Panc1 (cell line): ENCODE data around the gene UPF1. TPM values are rescaled to one million over a fixed set of nuclear protein-coding genes. Genes with fewer than 3 reads are reported as not detected.
"Not testable (repeated sequence)": the region's sequence is repeated elsewhere in the genome, so short reads cannot be mapped to it uniquely, and the experiment has no call there.

Experiments used
- ATAC-seq: fragments of 200-7000 bp; cut with Tn5 transposase; 2 replicates; pipeline ENCODE4 v1.9.1; 2020; ENCODE audit warnings: mild to moderate bottlenecking, moderate library complexity
- BruUV-seq: library from RNA; stranded (reverse); fragments of 400-500 nt; replicated peaks from 2 replicates; lab custom pipeline; 2021; lab: Mats Ljungman, UMichigan
- CTCF ChIA-PET: fragments of 300-600 bp; sonication (Branson Sonifier 250); formaldehyde crosslinking; loops from one replicate; lab custom pipeline; 2022; ENCODE audit warnings: antibody characterized with exemption; lab: Charles Lee
- POLR2A ChIA-PET: fragments of 300-600 bp; sonication (Branson Sonifier 250); formaldehyde crosslinking; loops from one replicate; lab custom pipeline; 2022; ENCODE audit warnings: antibody characterized with exemption; lab: Charles Lee
- DNase-seq: peaks from one replicate; pipeline ENCODE4 v3.0.0-alpha.2; 2010; ENCODE audit warnings: low read depth, low spot score
- H3K27ac ChIP-seq: 2 replicates; pipeline ENCODE4 v1.5.1; 2011; ENCODE audit warnings: mild to moderate bottlenecking, low read length, inconsistent platforms
- H3K27me3 ChIP-seq: fragments of 200-500 bp; sonication (Bioruptor generic); 2 replicates; pipeline ENCODE4 v1.6.0; 2014; ENCODE audit warnings: low read length, inconsistent platforms; ENCODE audit not compliant: control insufficient read depth, insufficient read depth
- H3K36me3 ChIP-seq: fragments of 200-500 bp; sonication (Bioruptor generic); 2 replicates; pipeline ENCODE4 v1.5.1; 2014; ENCODE audit warnings: inconsistent platforms, mild to moderate bottlenecking, low read length, moderate library complexity; ENCODE audit not compliant: control insufficient read depth, insufficient read depth
- H3K4me1 ChIP-seq: 2 replicates; pipeline ENCODE4 v1.5.1; 2011; ENCODE audit warnings: inconsistent platforms, mild to moderate bottlenecking, low read length, moderate library complexity; ENCODE audit not compliant: control insufficient read depth, insufficient read depth
- H3K4me3 ChIP-seq, 2 experiments: 2 replicates each; pipeline ENCODE4 v1.5.1; 2011 to 2012; ENCODE audit warnings: low read depth in 2 of 2, low read length in 2 of 2, mild to moderate bottlenecking in 2 of 2, inconsistent platforms in 1 of 2, moderate library complexity in 1 of 2
- H3K9me3 ChIP-seq: fragments of 200-500 bp; sonication (Bioruptor generic); 2 replicates; pipeline ENCODE4 v1.5.1; 2014; ENCODE audit warnings: low read depth, mild to moderate bottlenecking, inconsistent platforms, low read length, moderate library complexity; ENCODE audit not compliant: control insufficient read depth, insufficient read depth
- CTCF ChIP-seq: fragments of 450-650 bp; IDR thresholded peaks from 2 replicates; pipeline ENCODE4 v1.5.1; 2017; ENCODE audit warnings: mild to moderate bottlenecking
- POLR2AphosphoS5 ChIP-seq: IDR thresholded peaks from 2 replicates; pipeline ENCODE4 v1.6.1; 2012; ENCODE audit warnings: mild to moderate bottlenecking, low read depth, low read length, moderate library complexity
- REST ChIP-seq, 2 experiments: IDR thresholded peaks; 2 replicates each; pipeline ENCODE4 v1.6.1; 2011 to 2012; ENCODE audit warnings: low read depth in 2 of 2, control low read depth in 1 of 2, low read length in 1 of 2, mild to moderate bottlenecking in 1 of 2, moderate library complexity in 1 of 2; ENCODE audit not compliant: insufficient read depth in 1 of 2
- SIN3A ChIP-seq: IDR thresholded peaks from 2 replicates; pipeline ENCODE4 v1.6.1; 2012; ENCODE audit warnings: low read depth, mild to moderate bottlenecking, low read length, moderate library complexity, borderline replicate concordance; ENCODE audit not compliant: insufficient read depth
- TCF7L2 ChIP-seq: IDR thresholded peaks from 2 replicates; pipeline ENCODE4 v1.6.1; 2011; ENCODE audit warnings: mild to moderate bottlenecking, low read depth, low read length, inconsistent platforms
- in situ Hi-C: cut with HindIII; loops from 2 replicates; pipeline ENCODE4 v1.10.0; 2016; ENCODE audit warnings: low sequenced_read_pairs, low pct_unique_long_range_greater_than_20kb
- intact Hi-C: fragments of 100-400 bp; cut with micrococcal nuclease; formaldehyde crosslinking; loops from one replicate; pipeline ENCODE4 v1.10.0; 2022; ENCODE audit not compliant: unreplicated experiment
- total RNA-seq: library from RNA; stranded (reverse); gene quantifications from one replicate; pipeline ENCODE4 v1.2.1, GENCODE V29; 2021; ENCODE audit not compliant: unreplicated experiment

The UPF1 gene
- total RNA-seq, 1 experiment from 2014 or later: 62.2 TPM

GRCh38 chr19:18913466-18913865 is 81.7 kb downstream of the UPF1 start:
- Histone ChIP-seq H3K36me3 (no peaks in the 10 kb centered on the region), H3K9me3 (no peaks in the 10 kb centered on the region), H3K4me1 (no peaks in the 10 kb centered on the region), H3K27ac (no peak overlapping the region), H3K4me3 (no peak overlapping the region), H3K27me3 (no peaks in the 10 kb centered on the region)
- ATAC-seq (no peak), DNase-seq (no peak)
- no TSS peak for BruUV-seq
- ChIA-PET POLR2A (interaction anchor here (0.6 kb wide), 1 partner anchor 11 kb away, joined by 5 read pairs; no protein-coding TSS in a partner anchor), CTCF (no interaction called here)
- intact Hi-C loops: no loop called here
- TF ChIP-seq REST (IDR thresholded peaks at IDR 0.05; ENCODE audit: insufficient read depth in 1 of 2, low read depth in 2 of 2, low read length in 1 of 2) (no peak), SIN3A (no peak), CTCF (no peak), POLR2AphosphoS5 (no peak), TCF7L2 (no peak)
- in situ Hi-C loops: no loop called here

- Histone ChIP-seq H3K9me3 (no peaks in the 10 kb centered on the region), H3K36me3 (no peaks in the 10 kb centered on the region; the same call in 1 of the 2 replicates), H3K4me1 (0 out of 2 replicates have a peak, but pooled peaks cover 2% of the 10 kb centered on the region), H3K27me3 (no peaks in the 10 kb centered on the region), H3K4me3 (no peak overlapping the region), H3K27ac (no peak overlapping the region)
- ChIA-PET CTCF (interaction anchor here (1.0 kb wide), 2 partner anchors 21 to 71 kb away, joined by 3 read pairs; no protein-coding TSS in a partner anchor), POLR2A (no interaction called here)
- intact Hi-C loops: no loop called here
- no TSS peak for BruUV-seq
- ATAC-seq (peak; percentile 34; the same call in 1 of the 2 replicates), DNase-seq (no peak)
- TF ChIP-seq REST (IDR thresholded peaks at IDR 0.05; ENCODE audit: insufficient read depth in 1 of 2, low read depth in 2 of 2, low read length in 1 of 2): no peak
- TF ChIP-seq POLR2AphosphoS5: no peak
- no peak; the same call in 1 of the 2 replicates for TF ChIP-seq CTCF
- TF ChIP-seq SIN3A: no peak
- no peak for TF ChIP-seq TCF7L2
- in situ Hi-C loops: no loop called here
Measured at GRCh38 chr19:18915639-18916038, 83.9 kb downstream of the UPF1 start.

GRCh38 chr19:18917593-18917992 is 85.8 kb downstream of the UPF1 start:
- H3K9me3 ChIP-seq, DNase-seq, in situ Hi-C loops, BruUV-seq, ATAC-seq, H3K27ac ChIP-seq, H3K4me1 ChIP-seq, H3K36me3 ChIP-seq, H3K27me3 ChIP-seq, intact Hi-C loops: not testable (repeated sequence)
- H3K4me3 ChIP-seq: peak overlapping the region in 1 of 2 experiments; percentile 87; a peak in 1 of 4 replicates
- POLR2A ChIA-PET: interaction anchor here (0.6 to 0.7 kb wide), 2 partner anchors 18 to 410 kb away, joined by 4 to 11 read pairs; no protein-coding TSS in a partner anchor
- CTCF ChIA-PET: interaction anchor here (0.7 kb wide), 1 partner anchor 22 kb away, joined by 6 read pairs; no protein-coding TSS in a partner anchor
